GM12875 (cell line): ENCODE measurements around the gene NEK7.

Source experiments
- H3K4me3 ChIP-seq: one replicate; pipeline ENCODE4 v1.5.1; 2011; ENCODE audit warnings: low read depth, low read length, control low read depth
- TF ChIP-seq, protein P1 (sequence below): IDR thresholded peaks from 2 replicates; pipeline ENCODE4 v1.5.1; 2011; ENCODE audit warnings: low read depth, mild to moderate bottlenecking, control low read depth, inconsistent platforms, low read length, moderate library complexity, borderline replicate concordance; ENCODE audit not compliant: insufficient read depth

Gene NEK7

DNA sequence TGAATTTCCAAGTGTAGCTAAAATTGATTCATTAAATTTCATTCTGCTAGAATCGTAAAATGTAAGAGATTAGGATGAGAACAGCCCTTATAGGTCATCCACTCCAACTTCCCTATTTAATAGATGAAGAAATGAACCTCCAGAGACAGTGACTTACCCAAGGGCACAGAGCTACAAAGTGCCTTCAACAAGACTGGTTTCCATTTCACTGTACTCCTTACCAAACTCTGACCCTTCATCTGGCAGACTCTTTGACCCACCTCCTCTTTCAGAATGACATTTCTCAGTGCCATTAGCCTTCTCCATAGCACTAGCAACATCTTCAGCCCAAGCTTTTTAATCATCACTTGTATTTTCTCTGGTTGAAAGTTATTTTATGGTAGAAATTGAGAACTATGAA is 161.3 kb downstream of the NEK7 start:
- TF ChIP-seq, protein P1, sequence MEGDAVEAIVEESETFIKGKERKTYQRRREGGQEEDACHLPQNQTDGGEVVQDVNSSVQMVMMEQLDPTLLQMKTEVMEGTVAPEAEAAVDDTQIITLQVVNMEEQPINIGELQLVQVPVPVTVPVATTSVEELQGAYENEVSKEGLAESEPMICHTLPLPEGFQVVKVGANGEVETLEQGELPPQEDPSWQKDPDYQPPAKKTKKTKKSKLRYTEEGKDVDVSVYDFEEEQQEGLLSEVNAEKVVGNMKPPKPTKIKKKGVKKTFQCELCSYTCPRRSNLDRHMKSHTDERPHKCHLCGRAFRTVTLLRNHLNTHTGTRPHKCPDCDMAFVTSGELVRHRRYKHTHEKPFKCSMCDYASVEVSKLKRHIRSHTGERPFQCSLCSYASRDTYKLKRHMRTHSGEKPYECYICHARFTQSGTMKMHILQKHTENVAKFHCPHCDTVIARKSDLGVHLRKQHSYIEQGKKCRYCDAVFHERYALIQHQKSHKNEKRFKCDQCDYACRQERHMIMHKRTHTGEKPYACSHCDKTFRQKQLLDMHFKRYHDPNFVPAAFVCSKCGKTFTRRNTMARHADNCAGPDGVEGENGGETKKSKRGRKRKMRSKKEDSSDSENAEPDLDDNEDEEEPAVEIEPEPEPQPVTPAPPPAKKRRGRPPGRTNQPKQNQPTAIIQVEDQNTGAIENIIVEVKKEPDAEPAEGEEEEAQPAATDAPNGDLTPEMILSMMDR: no peak
- no peak overlapping the region for H3K4me3 ChIP-seq

DNA sequence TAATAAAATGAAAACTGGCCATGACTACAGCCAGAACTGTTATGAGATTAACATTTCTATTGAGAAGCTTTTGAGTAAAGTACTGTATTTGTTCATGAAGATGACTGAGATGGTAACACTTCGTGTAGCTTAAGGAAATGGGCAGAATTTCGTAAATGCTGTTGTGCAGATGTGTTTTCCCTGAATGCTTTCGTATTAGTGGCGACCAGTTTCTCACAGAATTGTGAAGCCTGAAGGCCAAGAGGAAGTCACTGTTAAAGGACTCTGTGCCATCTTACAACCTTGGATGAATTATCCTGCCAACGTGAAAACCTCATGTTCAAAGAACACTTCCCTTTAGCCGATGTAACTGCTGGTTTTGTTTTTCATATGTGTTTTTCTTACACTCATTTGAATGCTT is 164.0 kb downstream of the NEK7 start:
- TF ChIP-seq, protein P1: no peak
- no peak overlapping the region for H3K4me3 ChIP-seq

DNA sequence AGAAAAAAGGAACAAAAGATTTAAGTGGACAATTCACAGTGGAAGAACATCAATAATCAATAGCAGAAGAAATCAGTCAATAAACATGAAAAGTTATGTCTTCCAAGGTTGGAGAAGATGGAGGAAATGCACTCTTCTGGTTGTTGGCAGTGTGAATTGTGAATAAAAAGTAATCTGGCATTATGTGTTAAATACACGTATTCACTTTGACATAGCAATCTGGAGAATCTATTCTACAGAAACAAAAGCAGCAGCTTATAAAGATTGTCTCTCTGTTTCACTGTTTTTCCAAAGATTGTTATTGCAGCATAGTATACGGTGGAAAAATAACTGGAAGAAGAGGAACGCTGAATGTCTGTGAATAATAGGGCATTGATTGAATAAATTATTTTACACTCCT is 169.4 kb downstream of the NEK7 start:
- TF ChIP-seq, protein P1: no peak
- no peak overlapping the region for H3K4me3 ChIP-seq

DNA sequence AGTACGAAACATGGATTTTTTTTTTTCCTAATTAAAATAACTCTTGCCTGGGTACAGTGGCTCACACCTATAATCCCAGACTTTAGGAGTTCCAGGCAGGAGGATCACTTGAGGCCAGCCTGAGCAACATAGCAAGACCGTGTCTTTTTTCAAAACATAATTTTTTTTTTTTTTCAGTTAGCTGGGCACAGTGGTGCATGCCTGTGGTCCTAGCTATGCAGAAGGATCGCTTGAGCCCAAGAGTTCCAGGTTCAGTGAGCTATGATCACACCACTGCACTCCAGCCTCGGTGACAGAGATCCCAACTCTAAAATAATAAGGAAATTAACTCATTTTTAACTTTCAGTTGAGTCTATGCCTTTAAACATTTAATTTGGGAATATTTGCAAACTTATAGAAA is 170.1 kb downstream of the NEK7 start:
- H3K4me3 ChIP-seq: no peak overlapping the region
- TF ChIP-seq, protein P1: no peak

DNA sequence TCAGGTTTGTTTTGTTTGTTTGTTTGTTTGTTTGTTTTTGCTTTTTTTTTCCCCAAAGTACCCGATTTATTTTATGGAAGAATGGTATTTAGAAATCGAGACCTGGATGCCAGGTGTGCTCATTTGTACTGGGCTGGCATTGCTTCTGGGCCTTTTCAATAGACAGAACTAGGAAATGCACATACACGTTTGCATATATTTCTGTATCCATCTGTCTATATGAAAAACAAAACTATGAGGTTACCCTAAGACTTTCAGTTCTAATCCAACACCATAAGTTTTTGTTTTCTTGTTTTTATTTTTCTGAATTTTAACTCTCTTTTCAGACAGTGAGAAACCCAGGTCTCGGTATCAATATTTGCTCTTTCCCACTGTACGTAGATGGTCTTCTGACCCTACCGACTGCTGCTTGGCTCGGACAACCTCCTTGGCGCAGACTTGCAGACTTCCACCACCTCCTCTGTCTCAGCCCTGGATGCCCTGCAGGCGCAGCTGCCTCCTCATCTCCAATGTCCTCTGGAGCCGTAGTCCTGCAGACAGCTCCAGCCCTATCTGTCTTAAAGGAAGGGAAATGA is 171.7 kb downstream of the NEK7 start:
- TF ChIP-seq, protein P1: no peak

DNA sequence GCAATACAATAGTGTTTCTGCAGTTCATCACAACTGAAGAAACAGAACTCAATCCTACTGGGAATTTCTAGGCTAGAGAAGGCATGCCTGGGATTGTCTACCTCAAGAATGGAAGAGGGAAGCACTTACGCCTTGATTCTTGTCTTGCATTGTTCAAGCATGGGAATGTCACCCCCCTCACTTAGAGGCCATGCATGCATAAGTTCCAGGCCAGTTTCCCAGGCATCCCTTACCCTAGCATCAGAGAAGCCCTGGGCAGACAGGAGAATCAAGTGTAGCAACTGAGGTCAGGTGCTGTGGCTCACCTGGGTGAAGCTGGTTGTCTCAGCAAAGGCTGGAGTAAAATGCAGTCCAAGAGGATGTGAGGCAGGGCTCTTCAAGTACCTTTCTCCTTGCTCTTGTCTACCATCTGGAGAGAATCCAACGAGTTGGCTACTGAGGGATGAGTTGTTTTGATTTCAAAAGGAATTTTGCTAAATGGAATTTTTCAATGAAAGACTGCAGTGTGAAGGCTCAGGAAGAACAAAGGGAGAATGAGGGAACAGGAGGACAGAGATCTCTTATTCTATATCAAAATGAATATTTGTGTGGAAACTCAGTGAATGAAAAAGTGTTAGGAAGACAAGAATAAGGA is 174.3 kb downstream of the NEK7 start:
- H3K4me3 ChIP-seq: no peak overlapping the region
- TF ChIP-seq, protein P1: no peak

More for the DNA sequence above, 171.7 kb downstream of the NEK7 start:
- H3K4me3 ChIP-seq: no peak overlapping the region

DNA sequence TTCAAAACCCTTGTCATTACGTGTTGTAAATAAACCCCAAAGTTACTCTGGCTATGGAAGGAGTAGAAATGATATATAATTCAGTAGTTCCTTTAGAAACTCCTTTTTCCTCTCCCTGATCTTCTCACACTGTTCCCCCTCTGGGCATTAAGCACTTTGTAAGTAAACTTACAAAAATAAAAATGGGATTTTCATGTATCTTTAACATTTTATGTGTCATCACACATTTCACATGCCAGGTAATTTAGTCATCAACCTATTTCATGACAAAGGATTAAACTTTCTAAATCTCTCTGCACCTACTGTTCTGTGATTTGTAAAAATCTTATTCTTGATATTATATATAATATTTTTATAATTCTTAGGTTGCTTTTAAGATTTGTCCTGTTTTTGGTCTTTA is 176.9 kb downstream of the NEK7 start:
- H3K4me3 ChIP-seq: no peak overlapping the region
- TF ChIP-seq, protein P1: no peak
